SK-N-SH treated with all-trans-retinoic acid at 6 μM for 48 hours (cell line): ENCODE measurements around the gene ZBTB24.

Experiments used
- ATAC-seq: fragments of 200-7000 bp; cut with Tn5 transposase; 3 replicates; pipeline ENCODE4 v1.9.1; 2020; ENCODE audit warnings: mild to moderate bottlenecking, moderate library complexity
- ARNTL ChIP-seq: fragments of 450-650 bp; formaldehyde crosslinking; IDR thresholded peaks from 2 replicates; pipeline ENCODE4 v1.5.0; 2020; ENCODE audit warnings: low read depth, mild to moderate bottlenecking, moderate library complexity, borderline replicate concordance
- BACH2 ChIP-seq: fragments of 250-450 bp; sonication (Bioruptor Pico); IDR thresholded peaks from 2 replicates; pipeline ENCODE4 v1.9.0; 2021; ENCODE audit warnings: mild to moderate bottlenecking, borderline replicate concordance
- CSDC2 ChIP-seq: fragments of 250-450 bp; sonication (Bioruptor Pico); IDR thresholded peaks from 2 replicates; pipeline ENCODE4 v1.5.0; 2020; ENCODE audit warnings: mild to moderate bottlenecking, moderate library complexity
- ESRRG ChIP-seq: fragments of 250-450 bp; sonication (Bioruptor Pico); IDR thresholded peaks from 2 replicates; pipeline ENCODE4 v1.6.1; 2021; ENCODE audit warnings: mild to moderate bottlenecking
- GLIS3 ChIP-seq: fragments of 250-450 bp; sonication (Bioruptor Pico); IDR thresholded peaks from 2 replicates; pipeline ENCODE4 v1.5.0; 2020; ENCODE audit warnings: mild to moderate bottlenecking, moderate library complexity
- ISL1 ChIP-seq: fragments of 250-450 bp; sonication (Bioruptor Pico); IDR thresholded peaks from 2 replicates; pipeline ENCODE4 v2.1.2; 2022; ENCODE audit warnings: mild to moderate bottlenecking, moderate library complexity
- OSR1 ChIP-seq: fragments of 250-450 bp; sonication (Bioruptor Pico); IDR thresholded peaks from 2 replicates; pipeline ENCODE4 v1.8.0; 2022; ENCODE audit warnings: moderate library complexity, mild to moderate bottlenecking, inconsistent platforms
- PPARA ChIP-seq: fragments of 250-450 bp; sonication (Bioruptor Pico); IDR thresholded peaks from 2 replicates; pipeline ENCODE4 v1.5.0; 2020; ENCODE audit warnings: mild to moderate bottlenecking, borderline replicate concordance
- RARB ChIP-seq: fragments of 250-450 bp; sonication (Bioruptor Pico); IDR thresholded peaks from 2 replicates; pipeline ENCODE4 v1.8.0; 2021; ENCODE audit warnings: mild to moderate bottlenecking, moderate library complexity
- SNAI2 ChIP-seq: fragments of 250-450 bp; sonication (Bioruptor Pico); IDR thresholded peaks from 2 replicates; pipeline ENCODE4 v1.5.0; 2020; ENCODE audit warnings: mild to moderate bottlenecking, moderate library complexity
- TCF4 ChIP-seq: fragments of 250-450 bp; sonication (Bioruptor Pico); IDR thresholded peaks from 2 replicates; pipeline ENCODE4 v1.8.0; 2021; ENCODE audit warnings: mild to moderate bottlenecking, moderate library complexity, borderline replicate concordance
- ZC3H10 ChIP-seq: fragments of 250-450 bp; sonication (Bioruptor Pico); IDR thresholded peaks from 2 replicates; pipeline ENCODE4 v1.5.1; 2021; ENCODE audit warnings: mild to moderate bottlenecking, moderate library complexity
- ZFP30 ChIP-seq: fragments of 450-650 bp; formaldehyde crosslinking; IDR thresholded peaks from 2 replicates; pipeline ENCODE4 v1.5.0; 2022; ENCODE audit warnings: mild to moderate bottlenecking, moderate library complexity
- ZNF565 ChIP-seq: fragments of 450-650 bp; formaldehyde crosslinking; conservative IDR thresholded peaks from 2 replicates; pipeline ENCODE4 v1.5.0; 2020; ENCODE audit warnings: low read depth, mild to moderate bottlenecking, moderate library complexity
- ZNF8 ChIP-seq: fragments of 450-650 bp; formaldehyde crosslinking; IDR thresholded peaks from 2 replicates; pipeline ENCODE4 v1.5.0; 2020; ENCODE audit warnings: mild to moderate bottlenecking, moderate library complexity
- TF ChIP-seq, protein P1 (sequence below): fragments of 250-450 bp; sonication (Bioruptor Pico); IDR thresholded peaks from 2 replicates; pipeline ENCODE4 v1.8.0; 2020; ENCODE audit warnings: mild to moderate bottlenecking, moderate library complexity, borderline replicate concordance
- TF ChIP-seq, protein P2 (sequence below): fragments of 250-450 bp; sonication (Bioruptor Pico); IDR thresholded peaks from 2 replicates; pipeline ENCODE4 v1.5.0; 2020; ENCODE audit warnings: mild to moderate bottlenecking, moderate library complexity
- TF ChIP-seq, protein P3 (sequence below): fragments of 250-450 bp; sonication (Bioruptor Pico); IDR thresholded peaks from 2 replicates; pipeline ENCODE4 v1.8.0; 2021; ENCODE audit warnings: low read depth, mild to moderate bottlenecking, moderate library complexity, borderline replicate concordance
- TF ChIP-seq, protein P4 (sequence below): fragments of 250-450 bp; sonication (Bioruptor Pico); IDR thresholded peaks from 2 replicates; pipeline ENCODE4 v1.5.1; 2020; ENCODE audit warnings: low read depth, mild to moderate bottlenecking, moderate library complexity
- TF ChIP-seq, protein P5 (sequence below): fragments of 250-450 bp; sonication (Bioruptor Pico); IDR thresholded peaks from 2 replicates; pipeline ENCODE4 v1.5.1; 2021; ENCODE audit warnings: mild to moderate bottlenecking, moderate library complexity

The ZBTB24 gene

DNA sequence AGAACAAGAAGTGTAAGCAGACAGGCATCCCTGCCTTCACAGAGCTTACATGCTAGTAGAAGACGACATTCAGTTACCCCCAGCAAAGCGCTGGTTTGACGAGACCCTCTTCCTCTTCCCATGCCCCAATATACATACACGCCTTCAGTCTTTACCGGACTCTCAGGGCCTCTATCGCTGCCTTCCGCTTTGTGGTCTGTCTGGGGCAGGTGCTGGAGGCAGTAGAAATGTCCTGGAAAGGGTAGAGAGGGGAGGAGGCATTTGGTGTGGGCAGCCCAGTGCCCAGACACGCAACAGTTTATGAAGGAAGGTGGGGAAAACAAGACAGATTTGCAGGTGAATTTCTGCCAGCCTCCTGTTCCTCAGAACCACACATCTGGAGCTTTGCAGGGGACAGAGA, 36.5 kb downstream of the ZBTB24 start:
- TF ChIP-seq ESRRG, result no peak
- TF ChIP-seq CSDC2 (CRISPR knock-in tag), result no peak
- TF ChIP-seq ZC3H10, result no peak
- TF ChIP-seq, protein P1, sequence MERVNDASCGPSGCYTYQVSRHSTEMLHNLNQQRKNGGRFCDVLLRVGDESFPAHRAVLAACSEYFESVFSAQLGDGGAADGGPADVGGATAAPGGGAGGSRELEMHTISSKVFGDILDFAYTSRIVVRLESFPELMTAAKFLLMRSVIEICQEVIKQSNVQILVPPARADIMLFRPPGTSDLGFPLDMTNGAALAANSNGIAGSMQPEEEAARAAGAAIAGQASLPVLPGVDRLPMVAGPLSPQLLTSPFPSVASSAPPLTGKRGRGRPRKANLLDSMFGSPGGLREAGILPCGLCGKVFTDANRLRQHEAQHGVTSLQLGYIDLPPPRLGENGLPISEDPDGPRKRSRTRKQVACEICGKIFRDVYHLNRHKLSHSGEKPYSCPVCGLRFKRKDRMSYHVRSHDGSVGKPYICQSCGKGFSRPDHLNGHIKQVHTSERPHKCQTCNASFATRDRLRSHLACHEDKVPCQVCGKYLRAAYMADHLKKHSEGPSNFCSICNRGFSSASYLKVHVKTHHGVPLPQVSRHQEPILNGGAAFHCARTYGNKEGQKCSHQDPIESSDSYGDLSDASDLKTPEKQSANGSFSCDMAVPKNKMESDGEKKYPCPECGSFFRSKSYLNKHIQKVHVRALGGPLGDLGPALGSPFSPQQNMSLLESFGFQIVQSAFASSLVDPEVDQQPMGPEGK (CRISPR knock-in tag), result no peak

DNA sequence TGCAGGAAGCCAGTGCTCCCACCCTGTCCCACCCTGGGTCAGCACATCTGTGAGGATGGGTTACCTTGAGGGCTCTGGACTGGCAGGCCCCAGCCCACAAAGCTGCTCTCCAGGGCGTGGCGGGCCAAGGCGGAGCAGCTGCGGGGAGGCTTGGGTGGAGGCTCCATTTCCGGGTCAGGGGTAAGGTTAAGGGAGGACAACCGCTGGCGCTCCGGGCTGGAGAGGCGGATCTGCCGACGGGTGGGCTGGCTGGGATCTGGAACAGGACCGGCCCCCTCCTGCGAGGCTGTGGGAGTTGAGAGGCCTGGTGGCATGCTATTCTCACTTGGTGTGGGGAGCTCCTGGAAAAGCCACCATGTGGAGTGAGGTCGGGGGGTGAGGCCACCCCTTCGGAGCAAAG, 36.9 kb downstream of the ZBTB24 start:
- no peak for TF ChIP-seq PPARA (CRISPR knock-in tag)
- TF ChIP-seq BACH2 (CRISPR knock-in tag), result no peak
- no peak for TF ChIP-seq GLIS3
- TF ChIP-seq ZNF565 (CRISPR knock-in tag), result no peak
- no peak for TF ChIP-seq ESRRG
- TF ChIP-seq, protein P2, sequence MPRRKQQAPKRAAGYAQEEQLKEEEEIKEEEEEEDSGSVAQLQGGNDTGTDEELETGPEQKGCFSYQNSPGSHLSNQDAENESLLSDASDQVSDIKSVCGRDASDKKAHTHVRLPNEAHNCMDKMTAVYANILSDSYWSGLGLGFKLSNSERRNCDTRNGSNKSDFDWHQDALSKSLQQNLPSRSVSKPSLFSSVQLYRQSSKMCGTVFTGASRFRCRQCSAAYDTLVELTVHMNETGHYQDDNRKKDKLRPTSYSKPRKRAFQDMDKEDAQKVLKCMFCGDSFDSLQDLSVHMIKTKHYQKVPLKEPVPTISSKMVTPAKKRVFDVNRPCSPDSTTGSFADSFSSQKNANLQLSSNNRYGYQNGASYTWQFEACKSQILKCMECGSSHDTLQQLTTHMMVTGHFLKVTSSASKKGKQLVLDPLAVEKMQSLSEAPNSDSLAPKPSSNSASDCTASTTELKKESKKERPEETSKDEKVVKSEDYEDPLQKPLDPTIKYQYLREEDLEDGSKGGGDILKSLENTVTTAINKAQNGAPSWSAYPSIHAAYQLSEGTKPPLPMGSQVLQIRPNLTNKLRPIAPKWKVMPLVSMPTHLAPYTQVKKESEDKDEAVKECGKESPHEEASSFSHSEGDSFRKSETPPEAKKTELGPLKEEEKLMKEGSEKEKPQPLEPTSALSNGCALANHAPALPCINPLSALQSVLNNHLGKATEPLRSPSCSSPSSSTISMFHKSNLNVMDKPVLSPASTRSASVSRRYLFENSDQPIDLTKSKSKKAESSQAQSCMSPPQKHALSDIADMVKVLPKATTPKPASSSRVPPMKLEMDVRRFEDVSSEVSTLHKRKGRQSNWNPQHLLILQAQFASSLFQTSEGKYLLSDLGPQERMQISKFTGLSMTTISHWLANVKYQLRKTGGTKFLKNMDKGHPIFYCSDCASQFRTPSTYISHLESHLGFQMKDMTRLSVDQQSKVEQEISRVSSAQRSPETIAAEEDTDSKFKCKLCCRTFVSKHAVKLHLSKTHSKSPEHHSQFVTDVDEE, result no peak
- TF ChIP-seq, protein P3, sequence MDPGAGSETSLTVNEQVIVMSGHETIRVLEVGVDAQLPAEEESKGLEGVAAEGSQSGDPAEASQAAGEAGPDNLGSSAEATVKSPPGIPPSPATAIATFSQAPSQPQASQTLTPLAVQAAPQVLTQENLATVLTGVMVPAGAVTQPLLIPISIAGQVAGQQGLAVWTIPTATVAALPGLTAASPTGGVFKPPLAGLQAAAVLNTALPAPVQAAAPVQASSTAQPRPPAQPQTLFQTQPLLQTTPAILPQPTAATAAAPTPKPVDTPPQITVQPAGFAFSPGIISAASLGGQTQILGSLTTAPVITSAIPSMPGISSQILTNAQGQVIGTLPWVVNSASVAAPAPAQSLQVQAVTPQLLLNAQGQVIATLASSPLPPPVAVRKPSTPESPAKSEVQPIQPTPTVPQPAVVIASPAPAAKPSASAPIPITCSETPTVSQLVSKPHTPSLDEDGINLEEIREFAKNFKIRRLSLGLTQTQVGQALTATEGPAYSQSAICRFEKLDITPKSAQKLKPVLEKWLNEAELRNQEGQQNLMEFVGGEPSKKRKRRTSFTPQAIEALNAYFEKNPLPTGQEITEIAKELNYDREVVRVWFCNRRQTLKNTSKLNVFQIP (CRISPR knock-in tag), result no peak
- TF ChIP-seq ISL1 (CRISPR knock-in tag), result no peak
- TF ChIP-seq SNAI2 (CRISPR knock-in tag), result no peak
- no peak for TF ChIP-seq ARNTL (CRISPR knock-in tag)
- no peak for TF ChIP-seq OSR1
- no peak for TF ChIP-seq TCF4 (CRISPR knock-in tag)
- TF ChIP-seq, protein P4, sequence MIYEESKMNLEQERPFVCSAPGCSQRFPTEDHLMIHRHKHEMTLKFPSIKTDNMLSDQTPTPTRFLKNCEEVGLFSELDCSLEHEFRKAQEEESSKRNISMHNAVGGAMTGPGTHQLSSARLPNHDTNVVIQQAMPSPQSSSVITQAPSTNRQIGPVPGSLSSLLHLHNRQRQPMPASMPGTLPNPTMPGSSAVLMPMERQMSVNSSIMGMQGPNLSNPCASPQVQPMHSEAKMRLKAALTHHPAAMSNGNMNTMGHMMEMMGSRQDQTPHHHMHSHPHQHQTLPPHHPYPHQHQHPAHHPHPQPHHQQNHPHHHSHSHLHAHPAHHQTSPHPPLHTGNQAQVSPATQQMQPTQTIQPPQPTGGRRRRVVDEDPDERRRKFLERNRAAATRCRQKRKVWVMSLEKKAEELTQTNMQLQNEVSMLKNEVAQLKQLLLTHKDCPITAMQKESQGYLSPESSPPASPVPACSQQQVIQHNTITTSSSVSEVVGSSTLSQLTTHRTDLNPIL, result no peak
- no peak for TF ChIP-seq RARB (CRISPR knock-in tag)
- no peak for TF ChIP-seq ZC3H10
- no peak for TF ChIP-seq ZFP30 (CRISPR knock-in tag)
- TF ChIP-seq ZNF8 (CRISPR knock-in tag), result no peak
- TF ChIP-seq, protein P1 (CRISPR knock-in tag), result no peak
- TF ChIP-seq, protein P5, sequence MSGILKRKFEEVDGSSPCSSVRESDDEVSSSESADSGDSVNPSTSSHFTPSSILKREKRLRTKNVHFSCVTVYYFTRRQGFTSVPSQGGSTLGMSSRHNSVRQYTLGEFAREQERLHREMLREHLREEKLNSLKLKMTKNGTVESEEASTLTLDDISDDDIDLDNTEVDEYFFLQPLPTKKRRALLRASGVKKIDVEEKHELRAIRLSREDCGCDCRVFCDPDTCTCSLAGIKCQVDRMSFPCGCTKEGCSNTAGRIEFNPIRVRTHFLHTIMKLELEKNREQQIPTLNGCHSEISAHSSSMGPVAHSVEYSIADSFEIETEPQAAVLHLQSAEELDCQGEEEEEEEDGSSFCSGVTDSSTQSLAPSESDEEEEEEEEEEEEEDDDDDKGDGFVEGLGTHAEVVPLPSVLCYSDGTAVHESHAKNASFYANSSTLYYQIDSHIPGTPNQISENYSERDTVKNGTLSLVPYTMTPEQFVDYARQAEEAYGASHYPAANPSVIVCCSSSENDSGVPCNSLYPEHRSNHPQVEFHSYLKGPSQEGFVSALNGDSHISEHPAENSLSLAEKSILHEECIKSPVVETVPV (CRISPR knock-in tag), result no peak
- TF ChIP-seq CSDC2 (CRISPR knock-in tag), result no peak
- no peak for ATAC-seq

More for the DNA sequence above, 36.5 kb downstream of the ZBTB24 start:
- ATAC-seq, result no peak

DNA sequence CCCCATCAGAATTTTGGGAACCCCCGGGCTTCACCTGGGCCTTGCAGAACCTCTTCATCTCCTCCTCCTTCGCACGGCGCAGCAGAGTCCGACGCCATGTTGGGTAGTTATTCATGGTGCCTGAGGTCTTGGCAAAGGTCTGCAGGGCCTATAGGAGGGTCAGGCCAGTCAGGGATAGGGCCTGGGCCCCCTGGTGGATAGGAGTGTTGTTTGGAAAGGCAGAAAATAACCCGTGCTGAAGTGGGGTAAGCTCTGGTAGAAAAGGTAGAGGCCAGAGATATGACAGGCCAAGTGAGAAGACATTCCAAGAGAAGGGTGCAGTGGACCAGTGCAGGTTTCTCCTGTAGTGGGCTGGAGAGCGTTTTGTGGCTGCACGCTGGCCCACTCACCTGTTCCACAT, 37.6 kb downstream of the ZBTB24 start:
- ATAC-seq, result no peak
- TF ChIP-seq RARB (CRISPR knock-in tag), result no peak
- TF ChIP-seq, protein P1 (CRISPR knock-in tag), result no peak
- TF ChIP-seq TCF4 (CRISPR knock-in tag), result no peak
- no peak for TF ChIP-seq GLIS3
- TF ChIP-seq, protein P4, result no peak
- TF ChIP-seq PPARA (CRISPR knock-in tag), result no peak
- TF ChIP-seq, protein P2, result no peak
- TF ChIP-seq ZNF8 (CRISPR knock-in tag), result no peak
- TF ChIP-seq CSDC2 (CRISPR knock-in tag), result no peak
